KOPT-K1 (cell line): ENCODE data around the gene PTN.
"Not testable (repeated sequence)": the region's sequence is repeated elsewhere in the genome, so short reads cannot be mapped to it uniquely, and the experiment has no call there.

ENCODE experiments used
- H3K27ac ChIP-seq: fragments of 200-600 bp; sonication (generic); 2 replicates; pipeline ENCODE4 v1.5.1; 2016; ENCODE audit warnings: antibody characterized with exemption, mild to moderate bottlenecking, low read depth, low read length; ENCODE audit not compliant: poor library complexity, severe bottlenecking
- H3K36me3 ChIP-seq: fragments of 200-600 bp; sonication (generic); 2 replicates; pipeline ENCODE4 v1.5.1; 2017; ENCODE audit warnings: antibody characterized with exemption, mild to moderate bottlenecking, low read length, moderate library complexity; ENCODE audit not compliant: insufficient read depth
- H3K9me3 ChIP-seq: fragments of 200-600 bp; sonication (generic); 2 replicates; pipeline ENCODE4 v1.5.1; 2017; ENCODE audit warnings: antibody characterized with exemption, low read length, mild to moderate bottlenecking; ENCODE audit not compliant: insufficient read depth, poor library complexity, severe bottlenecking

The PTN gene

DNA sequence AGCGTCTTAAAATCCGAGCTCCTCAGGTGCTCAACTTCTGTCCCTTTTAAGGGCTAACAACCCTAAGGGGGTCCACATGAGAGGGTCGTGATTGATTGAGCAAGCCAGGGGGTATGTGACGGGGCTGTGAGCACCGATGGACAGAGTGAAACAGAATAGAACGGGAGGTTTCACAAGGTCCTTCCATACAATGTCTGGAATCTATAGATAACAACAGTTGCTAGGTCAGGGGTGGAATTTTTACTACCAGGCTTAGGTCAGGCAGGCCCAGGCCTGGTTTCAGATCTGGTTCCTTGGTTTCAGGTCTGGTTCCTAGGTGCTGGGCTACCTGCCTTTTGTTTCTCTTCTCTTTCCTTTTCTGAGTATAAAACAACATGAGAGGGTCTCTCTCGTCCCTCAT, 80.9 kb downstream of the PTN start:
- no peaks in the 10 kb centered on the region for H3K36me3 ChIP-seq
- no peak overlapping the region for H3K27ac ChIP-seq
- no peaks in the 10 kb centered on the region for H3K9me3 ChIP-seq

GRCh38 chr7:137258552-137258951, 85.0 kb downstream of the PTN start:
- no peaks in the 10 kb centered on the region for H3K36me3 ChIP-seq
- no peak overlapping the region for H3K27ac ChIP-seq
- no peaks in the 10 kb centered on the region for H3K9me3 ChIP-seq

- Histone ChIP-seq H3K27ac (no peak overlapping the region), H3K36me3 (no peaks in the 10 kb centered on the region), H3K9me3 (no peaks in the 10 kb centered on the region)
These were observed 88.8 kb downstream of the PTN start for GRCh38 chr7:137254766-137255165.

- H3K27ac ChIP-seq, result no peak overlapping the region
- no peaks in the 10 kb centered on the region for H3K36me3 ChIP-seq
- no peaks in the 10 kb centered on the region for H3K9me3 ChIP-seq
These were observed 97.6 kb downstream of the PTN start for GRCh38 chr7:137245890-137246289.

DNA sequence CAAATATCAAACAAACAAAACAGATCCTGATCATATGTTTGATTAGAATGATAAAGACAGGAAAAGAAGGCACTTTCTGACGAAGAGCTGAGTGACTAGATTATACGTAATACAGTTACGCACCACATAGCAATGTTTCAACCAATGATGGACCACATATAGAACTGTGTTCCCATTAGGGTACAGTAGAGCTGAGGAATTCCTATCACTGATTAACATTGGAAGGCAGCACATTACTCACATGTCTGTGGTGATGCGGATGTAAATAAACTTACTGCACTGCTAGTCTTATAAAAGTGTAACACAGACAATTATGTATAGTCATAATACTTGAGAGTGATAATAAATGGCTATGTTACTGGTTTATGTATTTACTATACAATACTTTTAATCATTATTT, 98.3 kb downstream of the PTN start:
- H3K36me3 ChIP-seq, result no peaks in the 10 kb centered on the region
- no peak overlapping the region for H3K27ac ChIP-seq
- H3K9me3 ChIP-seq, result no peaks in the 10 kb centered on the region

- no peak overlapping the region for H3K27ac ChIP-seq
These were observed 99.8 kb downstream of the PTN start for GRCh38 chr7:137243741-137244140.

GRCh38 chr7:137242616-137243015, 100.9 kb downstream of the PTN start:
- Histone ChIP-seq H3K9me3 (no peaks in the 10 kb centered on the region), H3K36me3 (no peaks in the 10 kb centered on the region), H3K27ac (no peak overlapping the region)

More at GRCh38 chr7:137243741-137244140, 99.8 kb downstream of the PTN start:
- H3K36me3 ChIP-seq, result no peaks in the 10 kb centered on the region
- no peaks in the 10 kb centered on the region for H3K9me3 ChIP-seq

GRCh38 chr7:137241655-137242360, 101.7 kb downstream of the PTN start:
- H3K36me3 ChIP-seq, result no peaks in the 10 kb centered on the region
- no peak overlapping the region for H3K27ac ChIP-seq
- no peaks in the 10 kb centered on the region for H3K9me3 ChIP-seq

GRCh38 chr7:137239186-137239585, 104.3 kb downstream of the PTN start:
- not testable (repeated sequence) for H3K9me3 ChIP-seq, H3K27ac ChIP-seq, H3K36me3 ChIP-seq

GRCh38 chr7:137235434-137235833, 108.1 kb downstream of the PTN start:
- Histone ChIP-seq H3K27ac (no peak overlapping the region), H3K36me3 (no peaks in the 10 kb centered on the region), H3K9me3 (no peaks in the 10 kb centered on the region)

- no peaks in the 10 kb centered on the region for H3K36me3 ChIP-seq
- H3K27ac ChIP-seq, result no peak overlapping the region
- H3K9me3 ChIP-seq, result peaks cover 4% of the 10 kb centered on the region
These were observed 112.4 kb downstream of the PTN start for GRCh38 chr7:137231167-137231566.

DNA sequence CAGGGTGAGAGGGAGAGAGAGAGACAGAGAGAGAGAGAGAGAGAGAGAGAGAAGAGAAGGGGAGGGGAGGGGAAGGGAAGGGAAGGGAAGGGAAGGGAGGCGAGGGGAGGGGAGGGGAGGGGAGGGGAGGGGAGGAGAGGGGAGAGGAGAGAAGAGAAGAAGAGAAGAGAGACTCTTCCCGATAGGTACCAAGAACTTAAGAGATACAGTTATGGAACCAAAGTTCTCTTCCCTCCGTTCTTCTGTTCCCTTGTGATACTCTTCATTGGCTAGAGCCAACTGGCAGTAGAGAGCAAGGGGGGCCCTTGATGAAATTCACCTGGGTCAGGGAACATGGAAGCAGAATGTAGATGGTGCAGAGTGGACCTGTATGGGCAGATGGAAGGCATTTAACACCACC, 122.1 kb downstream of the PTN start:
- H3K27ac ChIP-seq, result no peak overlapping the region
- H3K9me3 ChIP-seq, result no peaks in the 10 kb centered on the region
- H3K36me3 ChIP-seq, result no peaks in the 10 kb centered on the region

GRCh38 chr7:137213744-137214143, 129.8 kb downstream of the PTN start:
- Histone ChIP-seq H3K27ac (no peak overlapping the region), H3K9me3 (no peaks in the 10 kb centered on the region), H3K36me3 (no peaks in the 10 kb centered on the region)

DNA sequence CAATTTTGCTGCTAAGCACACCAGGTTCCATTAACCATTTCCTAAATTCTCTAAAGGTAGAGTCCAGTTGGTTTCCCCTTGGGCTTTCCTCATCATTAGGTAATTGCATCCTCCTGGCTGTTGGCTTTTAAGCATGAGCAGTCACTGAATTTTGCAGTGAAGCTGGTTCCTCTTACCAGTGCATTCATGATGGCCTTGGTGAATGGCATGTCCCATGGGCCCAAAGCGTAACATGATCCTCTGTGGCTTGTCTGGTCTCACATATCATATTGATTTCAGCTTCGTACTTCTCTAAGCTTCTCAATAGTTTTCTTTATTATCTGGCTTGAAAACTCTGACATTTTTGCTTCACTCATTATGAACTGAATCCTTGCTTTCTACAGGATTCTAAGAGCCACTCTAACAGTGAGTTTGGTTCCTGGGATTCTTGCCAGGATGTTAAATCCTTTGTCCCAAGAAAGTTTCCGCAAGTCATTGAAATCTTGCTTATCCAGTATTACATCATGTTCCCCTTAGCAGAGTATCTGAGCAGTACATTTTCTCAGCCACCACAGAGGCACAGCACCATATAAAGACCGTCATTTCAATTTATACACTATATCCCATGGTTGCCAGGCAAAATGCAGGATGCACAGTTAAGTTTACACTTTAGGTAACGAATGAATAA, 134.2 kb downstream of the PTN start:
- Histone ChIP-seq H3K36me3 (no peaks in the 10 kb centered on the region), H3K27ac (no peak overlapping the region), H3K9me3 (no peaks in the 10 kb centered on the region)

- H3K36me3 ChIP-seq, result no peaks in the 10 kb centered on the region
- H3K27ac ChIP-seq, result no peak overlapping the region
- no peaks in the 10 kb centered on the region for H3K9me3 ChIP-seq
These were observed 136.8 kb downstream of the PTN start for GRCh38 chr7:137206770-137207169.

DNA sequence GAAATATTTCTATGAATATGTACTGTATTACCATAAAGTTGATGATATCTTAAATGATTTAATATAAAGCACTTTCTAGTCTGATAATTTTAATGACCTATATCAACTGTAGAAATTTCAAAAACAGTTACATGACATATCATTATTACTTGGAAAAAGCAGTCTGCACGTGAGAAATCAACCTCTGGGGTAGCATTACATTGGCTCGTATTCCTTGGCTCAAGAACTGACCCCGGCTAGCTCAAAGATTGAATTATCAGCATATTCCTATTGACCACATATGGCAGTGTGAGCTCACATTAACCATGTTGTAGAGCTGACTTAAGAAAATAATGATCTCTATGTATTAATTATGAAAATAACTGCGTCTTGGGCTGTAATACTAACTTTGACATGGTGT, 139.3 kb downstream of the PTN start:
- Histone ChIP-seq H3K9me3 (no peaks in the 10 kb centered on the region), H3K36me3 (no peaks in the 10 kb centered on the region)

More for the DNA sequence above, 139.3 kb downstream of the PTN start:
- no peak overlapping the region for H3K27ac ChIP-seq
